GM23338 (cell line): ENCODE data around the gene ZNF483. TPM values are rescaled to one million over a fixed set of nuclear protein-coding genes. Genes with fewer than 3 reads are reported as not detected.
A peak's percentile ranks its signal among the peaks of the same experiment; 100 is the strongest.

Source experiments
- ATAC-seq: fragments of 200-7000 bp; cut with Tn5 transposase; 3 replicates; pipeline ENCODE4 v1.9.1; 2020
- DNase-seq: peaks from one replicate; pipeline ENCODE4 v3.0.0-alpha.2; 2015; ENCODE audit warnings: low spot score
- H2AFZ ChIP-seq: fragments of 200-600 bp; sonication (generic); 2 replicates; pipeline ENCODE4 v1.8.0; 2016; ENCODE audit warnings: antibody characterized with exemption, mild to moderate bottlenecking, moderate library complexity
- H3F3A ChIP-seq: fragments of 200-600 bp; sonication (generic); replicated peaks from 2 replicates; pipeline ENCODE4 v1.8.0; 2017; ENCODE audit warnings: antibody characterized with exemption, mixed run types, low read depth
- H3K27ac ChIP-seq: fragments of 200-600 bp; sonication (generic); 2 replicates; pipeline ENCODE4 v1.6.1; 2016; ENCODE audit warnings: low read depth
- H3K27me3 ChIP-seq: fragments of 200-600 bp; sonication (generic); 2 replicates; pipeline ENCODE4 v1.8.0; 2016; ENCODE audit warnings: mild to moderate bottlenecking, mixed run types, moderate library complexity; ENCODE audit not compliant: insufficient read depth
- H3K36me3 ChIP-seq: fragments of 200-600 bp; sonication (generic); 2 replicates; pipeline ENCODE4 v1.8.0; 2016; ENCODE audit warnings: mild to moderate bottlenecking; ENCODE audit not compliant: insufficient read depth
- H3K4me1 ChIP-seq: fragments of 200-600 bp; sonication (generic); 2 replicates; pipeline ENCODE4 v1.8.0; 2016; ENCODE audit warnings: mild to moderate bottlenecking, moderate library complexity; ENCODE audit not compliant: insufficient read depth
- H3K4me2 ChIP-seq: fragments of 200-600 bp; sonication (generic); 2 replicates; pipeline ENCODE4 v1.7.1; 2017; ENCODE audit warnings: mixed run types
- H3K4me3 ChIP-seq: fragments of 200-600 bp; sonication (generic); 2 replicates; pipeline ENCODE4 v1.6.1; 2016; ENCODE audit warnings: mixed run types
- H3K79me2 ChIP-seq: fragments of 200-600 bp; sonication (generic); replicated peaks from 2 replicates; pipeline ENCODE4 v1.8.0; 2017; ENCODE audit warnings: mild to moderate bottlenecking; ENCODE audit not compliant: insufficient read depth
- H3K9me2 ChIP-seq: fragments of 200-600 bp; sonication (generic); 2 replicates; pipeline ENCODE4 v1.8.0; 2017; ENCODE audit not compliant: insufficient read depth
- H4K20me1 ChIP-seq: fragments of 200-600 bp; sonication (generic); replicated peaks from 2 replicates; pipeline ENCODE4 v1.8.0; 2017; ENCODE audit warnings: mild to moderate bottlenecking; ENCODE audit not compliant: insufficient read depth
- H3K27ac Mint-ChIP-seq: 2 replicates; pipeline ENCODE4 v1.8.0; 2020; ENCODE audit warnings: inconsistent platforms, mild to moderate bottlenecking, moderate library complexity, mixed read lengths
- H3K27me3 Mint-ChIP-seq: 3 replicates; pipeline ENCODE4 v1.8.0; 2022; ENCODE audit warnings: low read depth, mild to moderate bottlenecking, moderate library complexity, mixed read lengths, inconsistent platforms; ENCODE audit not compliant: insufficient read depth, poor library complexity
- H3K36me3 Mint-ChIP-seq: 3 replicates; pipeline ENCODE4 v1.8.0; 2021; ENCODE audit warnings: low read depth, mild to moderate bottlenecking, inconsistent platforms, moderate library complexity, mixed read lengths
- H3K4me1 Mint-ChIP-seq: 3 replicates; pipeline ENCODE4 v1.8.0; 2020; ENCODE audit warnings: mild to moderate bottlenecking, inconsistent platforms, mixed read lengths
- H3K4me3 Mint-ChIP-seq: 3 replicates; pipeline ENCODE4 v1.8.0; 2021; ENCODE audit warnings: moderate library complexity, mild to moderate bottlenecking, inconsistent platforms, mixed read lengths
- H3K9me3 Mint-ChIP-seq: 3 replicates; pipeline ENCODE4 v1.8.0; 2020; ENCODE audit warnings: moderate library complexity, mild to moderate bottlenecking, inconsistent platforms, mixed read lengths
- CREB1 ChIP-seq: fragments of 250-450 bp; sonication (Bioruptor Pico); IDR thresholded peaks from 2 replicates; pipeline ENCODE4 v1.5.0; 2020; ENCODE audit warnings: low read depth, mild to moderate bottlenecking, moderate library complexity
- CTCF ChIP-seq, 2 experiments: fragments of 200-600 bp in 1 of 2; sonication (generic) in 1 of 2; conservative IDR thresholded peaks; 2 replicates each; pipeline versions ENCODE4 v1.5.1 to v1.6.1; 2016 to 2017; ENCODE audit warnings: antibody characterized with exemption in 2 of 2, low read depth in 2 of 2, mild to moderate bottlenecking in 2 of 2, moderate library complexity in 1 of 2
- JUNB ChIP-seq: IDR thresholded peaks from one replicate; pipeline ENCODE4 v1.6.1; 2016; ENCODE audit warnings: antibody characterized with exemption; ENCODE audit not compliant: unreplicated experiment
- NANOG ChIP-seq: IDR thresholded peaks from 2 replicates; pipeline ENCODE4 v1.6.1; 2016; ENCODE audit warnings: antibody characterized with exemption, borderline replicate concordance
- POLR2AphosphoS5 ChIP-seq: IDR thresholded peaks from 2 replicates; pipeline ENCODE4 v1.6.1; 2016; ENCODE audit warnings: antibody characterized with exemption, low read depth
- REST ChIP-seq: IDR thresholded peaks from one replicate; pipeline ENCODE4 v1.6.1; 2018; ENCODE audit warnings: antibody characterized with exemption; ENCODE audit not compliant: unreplicated experiment
- STAT1 ChIP-seq: IDR thresholded peaks from one replicate; pipeline ENCODE4 v1.6.1; 2016; ENCODE audit warnings: antibody characterized with exemption; ENCODE audit not compliant: unreplicated experiment
- polyA plus RNA-seq: library from polyadenylated mRNA; unstranded; fragments of >200 nt; fragmentation: Nextera tagmentation; extraction: Ambion mirVana; gene quantifications from 2 replicates; pipeline ENCODE4 v1.2.1, GENCODE V29; 2016
- total RNA-seq: library from RNA; depleted of rRNA; stranded (reverse); fragments of >200 nt; shearing (Covaris generic); gene quantifications from 2 replicates; pipeline ENCODE4 v1.2.3, GENCODE V29; 2014
- TF ChIP-seq, protein P1 (sequence below): IDR thresholded peaks from 2 replicates; pipeline ENCODE4 v1.6.1; 2016; ENCODE audit warnings: antibody characterized with exemption
- TF ChIP-seq, protein P2 (sequence below): fragments of 250-450 bp; sonication (Bioruptor Pico); IDR thresholded peaks from 2 replicates; pipeline ENCODE4 v1.5.0; 2020; ENCODE audit warnings: mild to moderate bottlenecking, moderate library complexity

The ZNF483 gene
- total and polyA plus RNA-seq, 2 experiments from 2014 or later, result 9.7 to 112 TPM

DNA sequence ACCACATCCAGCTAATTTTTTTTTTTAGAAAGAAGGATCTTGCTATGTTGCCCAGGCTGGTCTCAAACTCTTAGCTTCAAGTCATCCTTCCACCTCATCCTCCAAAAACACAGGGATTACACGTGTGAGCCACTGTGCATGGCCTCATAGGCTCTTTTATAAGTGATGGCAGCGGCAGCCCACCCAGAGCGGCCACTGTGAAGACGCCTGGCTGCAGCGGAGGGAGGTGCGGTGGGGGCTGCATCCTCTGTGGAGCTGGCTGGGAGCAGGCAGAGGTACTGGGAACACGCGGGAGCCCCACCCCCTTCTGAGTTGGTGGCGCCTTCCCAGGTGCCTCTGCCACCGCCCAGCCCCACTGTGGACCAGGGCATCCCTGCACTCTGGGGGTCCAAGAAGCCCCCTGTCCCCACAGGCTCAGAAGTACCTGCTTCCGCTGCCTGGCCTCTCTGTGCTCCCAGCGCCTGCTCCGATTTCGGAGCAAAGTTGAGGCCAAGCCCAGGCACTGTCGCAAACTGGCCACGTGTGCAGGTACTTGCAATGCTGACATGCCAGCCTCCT lies 23.9 kb upstream of the ZNF483 start (continued):
- TF ChIP-seq REST (no peak), NANOG (no peak), JUNB (no peak), CREB1 (CRISPR knock-in tag) (no peak), CTCF (conservative IDR thresholded peaks at IDR 0.05; ENCODE audit: low read depth in 2 of 2) (no peak), STAT1 (no peak)
- TF ChIP-seq, protein P1, sequence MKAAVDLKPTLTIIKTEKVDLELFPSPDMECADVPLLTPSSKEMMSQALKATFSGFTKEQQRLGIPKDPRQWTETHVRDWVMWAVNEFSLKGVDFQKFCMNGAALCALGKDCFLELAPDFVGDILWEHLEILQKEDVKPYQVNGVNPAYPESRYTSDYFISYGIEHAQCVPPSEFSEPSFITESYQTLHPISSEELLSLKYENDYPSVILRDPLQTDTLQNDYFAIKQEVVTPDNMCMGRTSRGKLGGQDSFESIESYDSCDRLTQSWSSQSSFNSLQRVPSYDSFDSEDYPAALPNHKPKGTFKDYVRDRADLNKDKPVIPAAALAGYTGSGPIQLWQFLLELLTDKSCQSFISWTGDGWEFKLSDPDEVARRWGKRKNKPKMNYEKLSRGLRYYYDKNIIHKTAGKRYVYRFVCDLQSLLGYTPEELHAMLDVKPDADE, result no peak

GRCh38 chr9:111501648-111502047 lies 23.3 kb upstream of the ZNF483 start:
- Histone ChIP-seq H3K27me3 (no peaks in the 10 kb centered on the region), H3K36me3 (no peaks in the 10 kb centered on the region), H3K9me2 (no peaks in the 10 kb centered on the region), H3K4me3 (no peak overlapping the region), H4K20me1 (no peaks in the 10 kb centered on the region), H2AFZ (0 out of 2 replicates have a peak overlapping the region, but pooled peaks have one; percentile 52), H3K79me2 (no peaks in the 10 kb centered on the region), H3F3A (no peaks in the 10 kb centered on the region), H3K4me1 (no peaks in the 10 kb centered on the region), H3K4me2 (no peak overlapping the region), H3K27ac (no peak overlapping the region)
- Mint-ChIP-seq H3K36me3 (no peaks in the 10 kb centered on the region), H3K9me3 (no peaks in the 10 kb centered on the region), H3K27me3 (peaks cover 6% of the 10 kb centered on the region), H3K4me1 (no peaks in the 10 kb centered on the region), H3K27ac (no peak overlapping the region), H3K4me3 (no peak overlapping the region)
- DNase-seq, result no peak
- peak; percentile 74 for ATAC-seq
- TF ChIP-seq POLR2AphosphoS5 (no peak), JUNB (no peak)
- TF ChIP-seq, protein P2, sequence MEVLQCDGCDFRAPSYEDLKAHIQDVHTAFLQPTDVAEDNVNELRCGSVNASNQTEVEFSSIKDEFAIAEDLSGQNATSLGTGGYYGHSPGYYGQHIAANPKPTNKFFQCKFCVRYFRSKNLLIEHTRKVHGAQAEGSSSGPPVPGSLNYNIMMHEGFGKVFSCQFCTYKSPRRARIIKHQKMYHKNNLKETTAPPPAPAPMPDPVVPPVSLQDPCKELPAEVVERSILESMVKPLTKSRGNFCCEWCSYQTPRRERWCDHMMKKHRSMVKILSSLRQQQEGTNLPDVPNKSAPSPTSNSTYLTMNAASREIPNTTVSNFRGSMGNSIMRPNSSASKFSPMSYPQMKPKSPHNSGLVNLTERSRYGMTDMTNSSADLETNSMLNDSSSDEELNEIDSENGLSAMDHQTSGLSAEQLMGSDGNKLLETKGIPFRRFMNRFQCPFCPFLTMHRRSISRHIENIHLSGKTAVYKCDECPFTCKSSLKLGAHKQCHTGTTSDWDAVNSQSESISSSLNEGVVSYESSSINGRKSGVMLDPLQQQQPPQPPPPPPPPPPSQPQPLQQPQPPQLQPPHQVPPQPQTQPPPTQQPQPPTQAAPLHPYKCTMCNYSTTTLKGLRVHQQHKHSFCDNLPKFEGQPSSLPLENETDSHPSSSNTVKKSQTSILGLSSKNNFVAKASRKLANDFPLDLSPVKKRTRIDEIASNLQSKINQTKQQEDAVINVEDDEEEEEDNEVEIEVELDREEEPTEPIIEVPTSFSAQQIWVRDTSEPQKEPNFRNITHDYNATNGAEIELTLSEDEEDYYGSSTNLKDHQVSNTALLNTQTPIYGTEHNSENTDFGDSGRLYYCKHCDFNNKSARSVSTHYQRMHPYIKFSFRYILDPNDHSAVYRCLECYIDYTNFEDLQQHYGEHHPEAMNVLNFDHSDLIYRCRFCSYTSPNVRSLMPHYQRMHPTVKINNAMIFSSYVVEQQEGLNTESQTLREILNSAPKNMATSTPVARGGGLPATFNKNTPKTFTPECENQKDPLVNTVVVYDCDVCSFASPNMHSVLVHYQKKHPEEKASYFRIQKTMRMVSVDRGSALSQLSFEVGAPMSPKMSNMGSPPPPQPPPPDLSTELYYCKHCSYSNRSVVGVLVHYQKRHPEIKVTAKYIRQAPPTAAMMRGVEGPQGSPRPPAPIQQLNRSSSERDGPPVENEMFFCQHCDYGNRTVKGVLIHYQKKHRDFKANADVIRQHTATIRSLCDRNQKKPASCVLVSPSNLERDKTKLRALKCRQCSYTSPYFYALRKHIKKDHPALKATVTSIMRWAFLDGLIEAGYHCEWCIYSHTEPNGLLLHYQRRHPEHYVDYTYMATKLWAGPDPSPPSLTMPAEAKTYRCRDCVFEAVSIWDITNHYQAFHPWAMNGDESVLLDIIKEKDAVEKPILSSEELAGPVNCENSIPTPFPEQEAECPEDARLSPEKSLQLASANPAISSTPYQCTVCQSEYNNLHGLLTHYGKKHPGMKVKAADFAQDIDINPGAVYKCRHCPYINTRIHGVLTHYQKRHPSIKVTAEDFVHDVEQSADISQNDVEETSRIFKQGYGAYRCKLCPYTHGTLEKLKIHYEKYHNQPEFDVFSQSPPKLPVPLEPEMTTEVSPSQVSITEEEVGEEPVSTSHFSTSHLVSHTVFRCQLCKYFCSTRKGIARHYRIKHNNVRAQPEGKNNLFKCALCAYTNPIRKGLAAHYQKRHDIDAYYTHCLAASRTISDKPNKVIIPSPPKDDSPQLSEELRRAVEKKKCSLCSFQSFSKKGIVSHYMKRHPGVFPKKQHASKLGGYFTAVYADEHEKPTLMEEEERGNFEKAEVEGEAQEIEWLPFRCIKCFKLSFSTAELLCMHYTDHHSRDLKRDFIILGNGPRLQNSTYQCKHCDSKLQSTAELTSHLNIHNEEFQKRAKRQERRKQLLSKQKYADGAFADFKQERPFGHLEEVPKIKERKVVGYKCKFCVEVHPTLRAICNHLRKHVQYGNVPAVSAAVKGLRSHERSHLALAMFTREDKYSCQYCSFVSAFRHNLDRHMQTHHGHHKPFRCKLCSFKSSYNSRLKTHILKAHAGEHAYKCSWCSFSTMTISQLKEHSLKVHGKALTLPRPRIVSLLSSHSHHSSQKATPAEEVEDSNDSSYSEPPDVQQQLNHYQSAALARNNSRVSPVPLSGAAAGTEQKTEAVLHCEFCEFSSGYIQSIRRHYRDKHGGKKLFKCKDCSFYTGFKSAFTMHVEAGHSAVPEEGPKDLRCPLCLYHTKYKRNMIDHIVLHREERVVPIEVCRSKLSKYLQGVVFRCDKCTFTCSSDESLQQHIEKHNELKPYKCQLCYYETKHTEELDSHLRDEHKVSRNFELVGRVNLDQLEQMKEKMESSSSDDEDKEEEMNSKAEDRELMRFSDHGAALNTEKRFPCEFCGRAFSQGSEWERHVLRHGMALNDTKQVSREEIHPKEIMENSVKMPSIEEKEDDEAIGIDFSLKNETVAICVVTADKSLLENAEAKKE (CRISPR knock-in tag), result no peak
